ENCODE results near the gene CCND2.
A peak's percentile ranks its signal among the peaks of the same experiment; 100 is the strongest.

CCND2 gene

DNA sequence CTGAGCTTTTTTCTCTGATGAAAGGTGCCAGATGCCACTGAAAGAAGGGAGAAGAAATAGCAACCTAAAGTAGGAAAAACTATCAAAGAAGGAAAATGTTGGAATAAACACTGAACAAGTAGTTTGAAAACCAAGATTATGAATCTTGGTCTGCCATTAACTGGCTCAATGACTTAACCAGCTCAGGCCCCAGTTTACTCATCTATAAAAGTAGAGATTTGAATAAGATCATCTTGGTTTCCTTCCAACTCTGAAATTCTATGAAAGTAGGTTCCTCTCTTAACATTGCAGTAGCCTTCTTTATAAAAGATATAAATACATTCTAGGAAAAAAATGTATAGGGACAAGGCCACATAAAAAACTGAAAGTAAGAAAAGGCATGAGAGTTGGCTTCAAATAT, 16.1 kb upstream of the CCND2 start:
- DNase-seq = no peak

DNA sequence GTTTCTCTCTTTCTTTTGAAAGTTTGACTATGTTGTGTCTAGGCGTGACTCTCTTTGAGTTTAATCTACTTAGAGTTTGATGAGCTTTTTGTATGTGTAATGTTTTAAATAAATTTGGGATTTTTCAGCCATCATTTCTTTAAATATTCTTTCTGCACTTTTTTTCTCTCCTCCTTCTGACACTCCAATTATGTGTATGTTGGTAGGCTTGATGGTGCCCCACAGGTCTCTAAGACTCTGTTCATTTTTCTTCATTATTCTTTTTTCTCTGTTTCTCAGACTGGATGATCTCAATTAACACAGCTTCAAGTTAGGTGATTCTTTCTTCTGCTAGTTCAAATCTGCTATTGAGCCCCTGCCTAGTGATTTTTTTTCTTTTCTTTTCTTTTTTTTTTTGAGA, 14.5 kb upstream of the CCND2 start:
- DNase-seq = no peak

DNA sequence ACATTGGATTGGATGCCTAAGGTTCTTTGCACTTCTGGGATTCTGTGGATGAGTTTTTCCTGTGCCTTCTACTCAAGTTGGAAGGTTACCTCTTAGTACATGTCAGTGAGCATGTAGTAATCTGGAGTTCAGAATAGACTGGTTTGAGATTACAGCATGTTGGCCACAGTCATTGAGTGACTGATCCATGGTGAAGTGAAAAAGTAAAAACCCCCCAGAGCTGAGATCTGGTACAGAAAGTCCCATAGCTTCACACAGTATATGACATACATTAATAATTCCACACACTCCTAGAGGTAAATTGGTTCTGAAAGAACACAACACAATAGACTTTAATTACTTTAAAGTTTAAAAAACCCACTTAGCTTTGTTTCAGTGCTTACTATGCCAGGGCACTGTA, 11.9 kb upstream of the CCND2 start:
- DNase-seq = no peak

DNA sequence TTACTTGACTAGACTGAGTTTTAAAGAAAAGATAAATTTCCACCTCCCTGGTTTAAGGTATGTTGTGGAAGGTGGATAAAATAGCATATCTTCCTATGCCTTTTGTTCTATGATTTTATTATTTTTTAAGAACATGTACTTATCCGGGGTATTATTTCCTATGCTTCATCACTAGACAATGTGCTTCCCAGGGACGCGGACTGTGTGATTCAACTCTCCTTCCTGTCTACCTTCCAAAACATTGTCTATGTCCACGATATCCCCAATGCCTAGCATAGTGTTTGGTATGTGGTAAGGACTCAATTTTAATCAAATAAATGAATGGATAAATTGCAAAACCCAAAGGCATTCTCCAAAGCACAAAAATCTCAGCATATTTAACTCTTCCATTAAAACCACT, 8.3 kb upstream of the CCND2 start:
- no peak for DNase-seq

DNA sequence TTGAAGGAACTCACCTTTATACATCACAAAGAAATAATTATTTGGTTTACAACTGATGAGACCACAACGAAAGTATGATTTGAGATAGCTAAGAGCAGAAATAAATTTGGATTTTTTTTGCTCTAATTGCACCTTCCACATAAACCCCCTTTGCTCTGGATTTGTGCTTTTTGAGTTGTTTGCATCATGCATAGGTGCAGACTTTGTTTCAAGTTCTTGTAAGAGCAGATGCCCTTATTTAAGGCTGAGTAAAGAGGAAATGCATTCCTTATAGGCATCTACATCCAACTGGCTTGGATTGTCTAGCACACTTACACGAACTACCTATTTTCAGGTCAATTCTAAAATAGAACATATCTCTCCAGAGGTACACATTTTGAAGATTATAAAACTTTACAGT, 6.6 kb upstream of the CCND2 start:
- no peak for DNase-seq

DNA sequence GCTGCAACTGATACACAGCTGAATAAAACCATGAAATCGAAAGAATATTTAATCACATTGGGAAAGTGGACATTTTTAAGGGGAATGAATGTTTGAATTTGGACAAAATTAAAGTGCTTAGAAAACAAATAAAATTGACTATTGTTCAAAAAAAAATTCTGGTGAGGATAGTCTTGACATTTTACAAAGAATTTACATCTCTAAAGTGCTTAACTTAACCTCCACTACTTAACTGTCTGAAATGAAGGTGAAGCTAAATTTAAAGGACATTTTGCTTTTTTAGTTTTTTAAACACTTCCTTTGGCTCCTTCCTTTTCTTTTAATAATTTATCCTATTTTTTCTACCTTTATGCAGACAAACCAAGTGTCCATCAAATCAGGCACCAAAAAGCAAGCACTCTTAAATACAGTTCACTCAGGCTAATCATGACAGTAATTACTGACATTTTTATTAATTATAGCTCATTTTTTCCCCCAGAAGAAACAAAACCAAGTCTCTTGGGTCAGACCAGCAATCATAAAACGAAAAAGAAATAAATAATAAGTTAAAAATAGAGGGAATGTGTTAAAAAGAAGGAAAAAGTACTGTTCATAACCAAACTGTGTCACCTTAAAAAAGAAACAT, 5.7 kb upstream of the CCND2 start:
- no peak for DNase-seq

DNA sequence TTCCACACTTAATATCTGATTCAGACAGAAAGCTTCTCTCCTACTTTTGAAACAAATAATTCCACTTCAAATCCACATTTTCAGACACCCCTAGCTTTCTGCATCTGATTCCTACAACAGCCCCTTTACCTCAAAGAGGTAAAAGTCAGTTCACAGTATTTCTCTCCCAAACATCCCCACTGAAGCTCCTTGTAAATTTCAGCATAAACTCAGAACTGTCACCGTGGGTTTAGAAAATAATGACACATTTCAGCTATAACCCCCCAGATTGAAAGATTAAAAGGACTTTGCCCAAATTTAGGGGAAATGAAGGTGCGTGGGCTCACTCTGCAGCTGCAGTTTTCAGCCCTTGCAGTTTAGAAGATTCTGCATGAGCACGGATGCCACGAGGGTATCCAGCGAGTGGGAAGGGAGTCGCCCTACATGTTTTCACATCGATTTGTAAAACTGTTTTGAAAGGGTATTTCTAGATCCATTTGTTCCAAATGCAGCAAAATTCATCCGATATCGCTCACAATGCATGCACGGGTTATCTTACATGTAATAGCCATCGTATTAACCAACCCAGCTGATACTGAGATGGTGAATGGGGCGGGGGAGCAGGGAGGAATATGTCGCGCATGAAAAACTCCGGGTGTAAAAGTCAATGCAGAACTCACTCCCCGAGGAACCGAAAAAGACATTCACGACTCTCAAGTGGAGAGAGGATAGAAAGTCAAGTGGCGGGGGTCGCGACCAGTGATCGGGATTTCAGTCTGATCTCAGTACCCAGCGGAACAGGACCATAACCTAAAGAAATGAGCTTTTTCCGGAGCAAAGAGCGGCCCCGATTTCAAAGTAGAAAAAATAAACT, 5.0 kb upstream of the CCND2 start:
- DNase-seq = peak in 1 of 2 donors; percentile 40

DNA sequence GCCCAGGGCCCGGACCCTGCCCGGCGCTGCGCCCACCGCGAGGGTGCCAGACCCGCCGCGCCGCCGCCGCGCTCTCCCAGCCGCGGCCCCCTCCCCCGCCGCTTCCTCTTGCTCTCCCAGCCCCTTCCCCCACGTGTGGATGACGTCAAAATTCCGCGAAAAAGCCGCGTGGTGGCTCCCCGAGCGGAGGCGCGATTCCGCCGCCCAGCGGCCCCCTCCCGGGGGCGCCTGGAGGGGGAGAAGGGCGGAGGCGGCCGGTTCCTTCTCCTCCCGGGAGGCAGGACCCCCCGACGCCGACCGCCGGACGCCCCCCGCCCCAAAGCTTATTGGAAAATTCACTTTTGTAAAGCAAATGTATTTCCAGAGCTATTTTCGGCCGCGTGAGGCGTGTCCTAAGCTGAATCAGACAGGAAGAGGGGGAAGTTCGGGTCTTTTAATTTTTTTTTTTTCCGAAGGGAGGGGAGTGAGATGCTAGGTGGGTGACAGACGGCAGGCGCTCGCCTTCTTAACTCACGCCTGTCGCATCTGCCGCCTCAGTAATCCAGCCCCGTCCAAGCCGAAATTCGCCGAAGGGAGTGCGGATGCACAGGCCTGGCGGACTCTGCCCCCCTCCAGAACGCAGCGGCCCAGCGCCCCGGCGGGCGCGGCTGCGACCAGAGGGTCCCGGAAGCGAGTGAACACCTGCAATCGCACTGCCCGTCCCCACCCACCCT, 4.1 kb upstream of the CCND2 start:
- peak; percentile 89 to 93 for DNase-seq

DNA sequence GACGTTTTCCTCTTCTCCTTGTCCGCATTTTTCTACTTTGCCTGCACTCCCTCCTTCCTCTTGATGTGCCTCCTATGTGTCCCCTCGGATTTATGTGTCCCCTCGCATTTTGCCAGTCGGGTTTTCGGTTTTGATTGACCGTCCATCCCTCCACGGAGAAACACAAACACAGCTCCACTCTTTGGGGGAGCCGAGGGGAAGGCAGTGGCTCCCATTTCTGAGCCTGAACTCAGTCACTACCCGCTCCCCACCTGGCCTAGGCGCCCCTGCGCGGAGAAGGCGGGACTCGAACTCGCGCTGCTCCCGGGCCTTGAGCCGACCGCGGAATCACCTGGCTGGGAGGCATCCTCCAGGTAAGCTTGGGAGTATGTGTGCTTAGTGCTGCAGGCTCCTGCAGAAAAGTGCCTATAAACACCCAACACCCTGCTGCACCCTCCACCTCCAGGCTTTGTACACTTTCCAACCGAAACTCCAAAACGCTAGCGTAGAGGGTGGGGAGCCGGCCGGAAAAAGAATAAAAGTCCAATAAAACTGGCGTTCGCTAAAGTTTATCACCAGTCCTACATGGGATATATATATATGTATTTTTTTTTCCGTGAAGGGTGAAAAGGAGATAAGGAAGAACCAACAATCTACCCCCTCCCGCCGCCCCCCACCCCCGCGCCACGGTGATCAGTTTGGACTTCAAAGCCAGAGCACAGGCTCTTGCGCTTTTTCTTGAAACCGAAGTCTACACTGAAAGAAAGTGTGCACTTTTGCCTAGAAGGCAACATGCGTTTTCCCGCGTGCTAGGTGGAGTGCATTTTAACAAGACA, 3.3 kb upstream of the CCND2 start:
- DNase-seq = peak; percentile 51 to 57

DNA sequence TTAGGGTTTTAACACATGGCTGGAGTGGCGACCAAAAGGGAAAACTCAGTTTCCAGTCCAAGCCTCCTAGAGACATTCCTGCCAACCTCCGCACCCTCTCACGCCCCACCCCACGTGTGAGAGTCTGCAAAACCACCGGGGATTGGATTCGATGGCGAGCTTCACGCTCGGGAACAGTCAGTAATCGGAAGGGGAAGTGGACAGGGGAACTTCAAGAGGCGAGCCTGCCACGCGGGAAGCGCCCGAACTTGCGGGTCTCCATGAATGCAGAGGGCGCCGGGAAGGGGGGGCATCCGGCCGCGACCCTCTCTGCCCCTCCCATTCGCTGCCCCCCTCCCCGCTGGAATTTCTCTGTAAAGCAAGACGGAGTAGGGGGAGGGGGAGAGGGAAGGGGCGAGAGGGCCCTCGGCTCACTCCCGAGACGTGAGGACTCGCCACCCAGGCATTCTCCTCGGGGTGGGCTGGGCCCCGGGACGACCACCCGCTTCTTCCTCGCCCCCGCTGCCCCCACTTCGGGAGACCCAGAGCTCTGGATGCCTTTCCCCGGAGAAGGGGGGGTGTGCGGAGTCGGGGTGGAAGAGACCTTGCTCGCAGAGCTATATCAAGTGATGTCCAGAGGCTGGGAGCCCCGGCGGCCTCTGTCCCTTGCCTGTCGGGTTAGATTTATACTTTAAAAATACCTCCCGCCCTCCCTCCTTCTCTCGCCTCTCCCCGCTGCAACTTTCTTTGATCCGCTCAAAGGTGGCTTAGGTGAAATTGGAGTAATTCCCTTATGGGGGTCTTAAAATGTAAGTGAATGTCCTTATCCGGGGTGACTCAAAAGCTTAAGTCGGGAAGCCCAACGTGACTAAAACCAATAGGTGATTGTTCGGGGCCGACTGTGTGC, 2.5 kb upstream of the CCND2 start:
- DNase-seq = peak in 1 of 2 donors; percentile 43

DNA sequence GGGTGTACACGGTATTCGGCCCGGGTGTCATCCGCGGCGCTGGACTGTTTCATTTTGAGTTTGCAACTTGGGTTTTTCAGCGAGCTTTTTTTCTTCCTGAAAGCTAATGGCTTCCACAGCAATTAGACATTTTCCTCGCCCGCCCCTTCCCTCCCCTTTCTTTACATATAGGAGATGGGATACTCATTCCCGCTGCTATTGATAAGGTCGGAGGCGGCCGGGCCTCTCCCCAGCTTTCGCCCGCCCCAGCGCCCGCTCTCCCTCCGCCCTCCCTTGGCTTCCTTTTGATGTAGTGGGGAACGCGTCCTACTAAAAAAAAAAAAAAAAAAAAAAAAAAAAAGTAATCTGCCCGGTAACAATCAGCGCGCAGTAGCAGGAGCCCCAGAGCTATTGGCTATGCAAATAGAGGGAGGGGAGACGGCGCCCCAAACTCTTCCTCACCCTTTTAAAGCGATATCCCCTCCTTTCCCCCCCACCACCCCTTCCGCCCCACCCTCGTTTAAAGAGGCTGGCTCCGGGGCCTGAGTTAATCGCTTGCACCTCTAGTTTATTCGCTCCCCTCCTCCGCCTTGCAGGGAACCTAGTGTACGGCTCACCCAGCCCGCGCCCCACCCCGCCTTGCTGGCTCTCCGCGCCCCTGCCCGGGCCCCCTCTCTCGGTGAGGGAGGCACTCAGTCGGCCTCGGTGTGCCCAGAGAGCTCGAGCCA, 1.7 kb upstream of the CCND2 start:
- peak; percentile 68 to 75 for DNase-seq

DNA sequence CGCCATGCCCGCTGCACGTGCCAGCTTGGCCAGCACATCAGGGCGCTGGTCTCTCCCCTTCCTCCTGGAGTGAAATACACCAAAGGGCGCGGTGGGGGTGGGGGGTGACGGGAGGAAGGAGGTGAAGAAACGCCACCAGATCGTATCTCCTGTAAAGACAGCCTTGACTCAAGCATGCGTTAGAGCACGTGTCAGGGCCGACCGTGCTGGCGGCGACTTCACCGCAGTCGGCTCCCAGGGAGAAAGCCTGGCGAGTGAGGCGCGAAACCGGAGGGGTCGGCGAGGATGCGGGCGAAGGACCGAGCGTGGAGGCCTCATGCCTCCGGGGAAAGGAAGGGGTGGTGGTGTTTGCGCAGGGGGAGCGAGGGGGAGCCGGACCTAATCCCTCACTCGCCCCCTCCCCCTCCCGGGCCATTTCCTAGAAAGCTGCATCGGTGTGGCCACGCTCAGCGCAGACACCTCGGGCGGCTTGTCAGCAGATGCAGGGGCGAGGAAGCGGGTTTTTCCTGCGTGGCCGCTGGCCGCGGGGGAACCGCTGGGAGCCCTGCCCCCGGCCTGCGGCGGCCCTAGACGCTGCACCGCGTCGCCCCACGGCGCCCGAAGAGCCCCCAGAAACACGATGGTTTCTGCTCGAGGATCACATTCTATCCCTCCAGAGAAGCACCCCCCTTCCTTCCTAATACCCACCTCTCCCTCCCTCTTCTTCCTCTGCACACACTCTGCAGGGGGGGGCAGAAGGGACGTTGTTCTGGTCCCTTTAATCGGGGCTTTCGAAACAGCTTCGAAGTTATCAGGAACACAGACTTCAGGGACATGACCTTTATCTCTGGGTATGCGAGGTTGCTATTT, 914 bp upstream of the CCND2 start:
- peak; percentile 61 for DNase-seq

DNA sequence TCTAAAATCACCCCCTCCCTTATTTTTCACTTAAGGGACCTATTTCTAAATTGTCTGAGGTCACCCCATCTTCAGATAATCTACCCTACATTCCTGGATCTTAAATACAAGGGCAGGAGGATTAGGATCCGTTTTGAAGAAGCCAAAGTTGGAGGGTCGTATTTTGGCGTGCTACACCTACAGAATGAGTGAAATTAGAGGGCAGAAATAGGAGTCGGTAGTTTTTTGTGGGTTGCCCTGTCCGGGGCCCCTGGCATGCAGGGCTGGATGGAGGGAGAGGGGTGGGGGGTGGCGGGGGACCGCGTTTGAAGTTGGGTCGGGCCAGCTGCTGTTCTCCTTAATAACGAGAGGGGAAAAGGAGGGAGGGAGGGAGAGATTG, 300 bp upstream of the CCND2 start:
- DNase-seq = no peak

DNA sequence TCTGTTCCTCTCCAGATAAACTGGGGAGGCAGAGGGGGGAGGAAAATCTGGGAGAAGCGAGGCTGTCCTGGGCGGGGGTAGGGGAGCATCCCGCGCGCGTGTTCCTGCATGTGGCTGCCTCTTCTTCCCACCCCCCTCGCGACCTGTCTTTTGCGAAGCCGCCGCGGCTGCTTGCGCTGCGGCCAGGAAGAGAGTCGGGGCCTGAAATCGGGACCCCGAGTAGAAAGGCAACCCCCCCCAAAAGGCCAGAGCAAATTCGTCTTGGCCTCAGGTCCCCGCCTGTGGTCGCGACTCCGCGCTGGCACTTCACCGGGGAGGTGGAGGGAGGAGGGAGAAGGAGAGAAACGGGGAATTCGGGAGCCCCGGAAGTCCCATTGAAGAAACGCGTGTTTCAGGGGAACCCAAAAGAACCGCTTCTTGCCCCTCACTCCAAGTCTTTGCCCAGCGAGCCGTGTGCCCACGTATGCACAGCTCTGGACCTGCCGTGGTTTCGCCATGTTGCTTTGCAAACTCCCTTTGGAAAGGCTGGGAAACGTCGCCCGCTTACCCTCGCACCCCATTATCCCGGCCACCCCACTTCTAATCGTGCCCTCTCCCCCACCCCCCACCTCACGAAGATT, 944 bp downstream of the CCND2 start:
- no peak for DNase-seq

DNA sequence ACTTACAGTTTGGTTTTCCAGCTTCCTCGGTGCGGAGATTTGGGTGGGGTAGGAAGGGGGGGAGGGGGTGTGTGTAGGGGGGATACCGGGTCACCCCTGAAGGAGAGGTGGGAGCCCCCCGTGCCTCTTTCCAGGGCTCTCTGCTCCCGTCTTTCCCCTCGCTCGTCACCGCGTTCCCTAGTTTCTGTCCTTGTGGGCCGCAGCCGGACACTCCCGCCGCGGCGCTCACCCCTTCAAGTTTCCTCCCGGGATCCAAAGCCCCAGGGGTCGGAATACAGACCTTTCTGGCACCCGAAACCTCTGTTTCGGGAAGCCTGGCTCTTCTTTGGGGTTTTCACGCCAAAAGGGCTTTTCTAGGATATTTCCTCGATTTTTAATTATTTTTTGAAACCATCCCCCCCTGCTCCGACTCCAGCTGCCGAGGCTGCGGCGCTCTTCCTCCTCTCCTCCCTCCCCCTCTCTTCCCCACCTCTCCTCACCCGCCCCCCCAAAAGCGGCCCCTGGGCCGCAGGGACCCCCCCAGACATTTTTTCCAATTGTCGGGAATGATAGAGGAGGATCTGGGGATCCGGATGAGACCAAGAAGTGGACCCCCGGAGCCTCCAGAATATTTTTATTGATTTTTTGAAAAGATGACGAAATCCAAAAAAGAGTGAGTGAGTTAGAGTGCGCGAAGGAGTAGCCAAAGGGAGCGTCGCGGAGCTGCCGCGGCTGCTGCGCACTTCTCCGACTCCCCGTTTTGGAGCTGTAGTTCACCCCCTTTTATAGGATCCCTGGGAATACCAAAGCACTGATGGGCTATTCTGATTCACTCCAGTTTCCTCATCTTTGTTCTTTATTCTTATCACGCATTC, 1.7 kb downstream of the CCND2 start:
- no peak for DNase-seq

DNA sequence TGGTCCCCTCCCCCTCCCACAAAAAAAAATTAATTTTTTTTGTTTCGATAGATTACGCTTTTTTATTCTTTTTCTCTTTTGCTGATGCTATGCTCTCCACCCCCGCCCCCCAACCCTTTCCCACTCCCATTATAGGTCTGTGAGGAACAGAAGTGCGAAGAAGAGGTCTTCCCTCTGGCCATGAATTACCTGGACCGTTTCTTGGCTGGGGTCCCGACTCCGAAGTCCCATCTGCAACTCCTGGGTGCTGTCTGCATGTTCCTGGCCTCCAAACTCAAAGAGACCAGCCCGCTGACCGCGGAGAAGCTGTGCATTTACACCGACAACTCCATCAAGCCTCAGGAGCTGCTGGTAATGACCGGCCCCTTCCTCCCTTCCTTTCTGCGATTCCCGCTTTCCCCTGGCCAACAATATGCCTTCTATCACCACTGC, 2.3 kb downstream of the CCND2 start:
- no peak for DNase-seq

DNA sequence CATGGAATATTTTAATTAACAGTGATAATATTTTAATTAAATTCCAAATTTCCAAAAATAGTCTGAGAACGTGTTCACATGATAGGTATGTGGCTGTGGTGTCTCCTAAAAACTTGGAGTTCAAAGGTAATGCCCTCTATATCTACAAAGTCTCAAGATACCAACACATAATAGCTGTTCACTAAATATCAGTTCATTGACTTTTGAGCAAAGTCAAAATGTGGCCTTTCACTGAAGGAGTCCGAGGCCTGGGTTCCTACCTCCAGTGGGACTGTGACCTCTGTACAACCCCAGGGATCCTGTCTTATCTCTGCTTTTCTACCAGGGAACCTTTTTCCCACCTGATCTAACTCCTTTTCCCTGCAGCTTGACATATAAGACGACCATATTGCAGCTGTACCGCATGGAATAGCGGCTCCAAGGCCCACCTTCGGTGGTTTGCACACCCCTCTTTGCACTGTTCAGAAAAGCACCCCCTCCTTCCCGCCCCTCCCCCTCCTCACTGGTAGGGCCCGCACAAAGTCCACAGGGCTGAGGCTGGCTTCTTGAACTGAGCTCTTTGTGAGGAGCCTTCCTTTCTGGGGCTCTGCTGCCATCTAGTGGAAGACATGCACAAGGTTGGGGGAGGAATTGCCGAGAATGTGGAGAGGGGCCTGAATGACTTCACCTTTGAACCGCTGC, 3.1 kb downstream of the CCND2 start:
- DNase-seq = peak; percentile 79 to 80

DNA sequence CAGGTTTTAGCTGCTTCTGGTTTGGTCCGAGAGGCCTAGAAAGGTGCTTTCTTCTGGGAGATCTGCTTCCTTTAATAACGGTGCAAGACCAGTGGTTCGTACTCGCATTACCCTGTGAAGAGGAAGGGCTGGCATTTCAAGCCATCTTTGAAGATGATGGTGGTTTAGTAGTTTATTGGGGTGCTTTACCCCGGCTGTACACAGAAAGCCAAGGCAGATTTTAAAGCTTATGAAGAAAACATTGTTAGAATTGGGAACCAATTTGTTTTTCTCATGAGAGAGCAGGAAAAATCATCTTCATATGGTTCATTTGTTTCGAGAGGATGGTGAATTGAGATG, 3.6 kb downstream of the CCND2 start:
- no peak for DNase-seq
